CD4-positive, alpha-beta T cell (primary cell): ENCODE data around the gene CKAP2L. TPM values are rescaled to one million over a fixed set of nuclear protein-coding genes. Genes with fewer than 3 reads are reported as not detected.

ENCODE experiments used
- ATAC-seq: fragments of 200-7000 bp; cut with Tn5 transposase; one replicate; pipeline ENCODE4 v1.10.0; 2022; ENCODE audit warnings: mild to moderate bottlenecking; ENCODE audit not compliant: poor library complexity
- CTCF ChIA-PET: fragments of 350-600 bp; sonication (Branson Sonifier 250); formaldehyde crosslinking; loops from one replicate; lab custom pipeline; 2021; ENCODE audit warnings: antibody characterized with exemption, inconsistent platforms; lab: Charles Lee
- POLR2A ChIA-PET: fragments of 350-600 bp; sonication (Branson Sonifier 250); formaldehyde crosslinking; loops from one replicate; lab custom pipeline; 2021; ENCODE audit warnings: antibody characterized with exemption, inconsistent platforms; lab: Charles Lee
- DNase-seq, 14 experiments: peaks; one replicate each; pipeline ENCODE4 v3.0.0-alpha.2; 2013 to 2020; ENCODE audit warnings: mixed read lengths in 2 of 14
- H3K27ac ChIP-seq, 2 donors: one replicate each; pipeline versions ENCODE4 v1.5.1 to v1.7.0; 2013; ENCODE audit warnings: low read length in 2 of 2, low read depth in 1 of 2, mild to moderate bottlenecking in 1 of 2
- H3K27me3 ChIP-seq, 2 experiments: 1 replicate in 1 of 2; 2 replicates in 1 of 2; pipeline versions ENCODE4 v1.6.1 to v1.7.0; 2013; ENCODE audit warnings: low read length in 2 of 2, control low read depth in 1 of 2, mild to moderate bottlenecking in 1 of 2, moderate library complexity in 1 of 2; ENCODE audit not compliant: insufficient read depth in 2 of 2, control insufficient read depth in 1 of 2
- H3K36me3 ChIP-seq: one replicate; pipeline ENCODE4 v1.6.1; 2013; ENCODE audit warnings: low read length, control low read depth; ENCODE audit not compliant: insufficient read depth
- H3K4me1 ChIP-seq: one replicate; pipeline ENCODE4 v1.6.1; 2013; ENCODE audit warnings: low read length, control low read depth; ENCODE audit not compliant: insufficient read depth
- H3K4me3 ChIP-seq: one replicate; pipeline ENCODE4 v1.5.1; 2013; ENCODE audit warnings: mild to moderate bottlenecking, low read length, moderate library complexity
- H3K9me3 ChIP-seq, 2 experiments: 1 replicate in 1 of 2; 2 replicates in 1 of 2; pipeline versions ENCODE4 v1.6.1 to v1.7.0; 2013; ENCODE audit warnings: low read length in 2 of 2, mild to moderate bottlenecking in 2 of 2, control low read depth in 1 of 2, moderate library complexity in 1 of 2; ENCODE audit not compliant: control insufficient read depth in 1 of 2, insufficient read depth in 1 of 2
- H3K27ac Mint-ChIP-seq: one replicate; pipeline ENCODE4 v1.8.0; 2020; ENCODE audit warnings: mixed read lengths
- H3K27me3 Mint-ChIP-seq: one replicate; pipeline ENCODE4 v1.8.0; 2021; ENCODE audit warnings: mixed read lengths
- H3K36me3 Mint-ChIP-seq: one replicate; pipeline ENCODE4 v1.8.0; 2021; ENCODE audit warnings: low read depth, mixed read lengths
- H3K4me1 Mint-ChIP-seq: one replicate; pipeline ENCODE4 v1.8.0; 2021; ENCODE audit warnings: low read depth, mixed read lengths
- H3K4me3 Mint-ChIP-seq: one replicate; pipeline ENCODE4 v1.8.0; 2020; ENCODE audit warnings: mild to moderate bottlenecking, mixed read lengths
- H3K9me3 Mint-ChIP-seq: one replicate; pipeline ENCODE4 v1.8.0; 2020; ENCODE audit warnings: mixed read lengths
- intact Hi-C, 2 experiments: fragments of 100-400 bp; cut with DNase I in 1 of 2; cut with micrococcal nuclease in 1 of 2; formaldehyde crosslinking; loops; one replicate each; pipeline versions ENCODE4 v1.15.1 to v1.9.0; 2023 to 2025; cut with DNase I, micrococcal nuclease
- total RNA-seq, 174 experiments: library from RNA in 2 of 174; stranded (reverse) in 2 of 174; gene quantifications; one replicate each; pipeline ENCODE4 v1.2.3 and lab custom pipeline; 2021 to 2026
- TF ChIP-seq, protein P1 (sequence below): fragments of 200-600 bp; IDR thresholded peaks from one replicate; pipeline ENCODE4 v1.8.0; 2022; ENCODE audit warnings: antibody characterized with exemption, mild to moderate bottlenecking

CKAP2L gene
- total RNA-seq, 2 experiments from 2014 or later = 0.08 to 0.50 TPM

DNA sequence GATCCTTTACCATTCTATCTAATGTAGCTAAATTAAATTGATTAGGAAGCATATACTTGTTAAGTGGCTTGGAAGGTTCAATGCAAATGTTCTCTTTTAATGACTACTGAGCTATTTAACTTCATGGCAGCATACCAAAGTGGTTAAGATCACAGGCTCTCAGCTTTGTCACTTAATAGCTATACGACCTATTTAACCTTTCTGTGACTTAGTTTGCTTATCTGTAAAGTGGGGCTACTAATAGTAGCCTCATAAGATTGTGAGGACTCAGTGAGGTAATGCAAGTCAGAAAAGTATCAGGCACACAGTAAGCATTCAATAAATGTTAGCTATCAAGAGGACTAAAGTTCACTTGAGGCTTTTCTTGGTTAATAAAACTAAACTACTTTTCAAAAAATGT is 4.3 kb downstream of the CKAP2L start:
- Mint-ChIP-seq H3K27me3 (no peaks in the 10 kb centered on the region), H3K9me3 (no peaks in the 10 kb centered on the region), H3K4me1 (peaks cover 17% of the 10 kb centered on the region), H3K36me3 (no peaks in the 10 kb centered on the region), H3K4me3 (no peak overlapping the region), H3K27ac (no peak overlapping the region)
- DNase-seq (no peak), ATAC-seq (no peak)
- no peaks in the 10 kb centered on the region for H3K9me3 ChIP-seq
- no peak overlapping the region for H3K4me3 ChIP-seq
- no peaks in the 10 kb centered on the region for H3K36me3 ChIP-seq
- H3K27me3 ChIP-seq = no peaks in the 10 kb centered on the region
- intact Hi-C loops = loop anchor here in 1 of 2 experiments (10.0 kb wide), 2 partner anchors 705 to 875 kb away; partner anchors contain the start of genes ANAPC1 and TMEM87B
- H3K27ac ChIP-seq = no peak overlapping the region
- peaks cover 16% of the 10 kb centered on the region for H3K4me1 ChIP-seq
- TF ChIP-seq, protein P1, sequence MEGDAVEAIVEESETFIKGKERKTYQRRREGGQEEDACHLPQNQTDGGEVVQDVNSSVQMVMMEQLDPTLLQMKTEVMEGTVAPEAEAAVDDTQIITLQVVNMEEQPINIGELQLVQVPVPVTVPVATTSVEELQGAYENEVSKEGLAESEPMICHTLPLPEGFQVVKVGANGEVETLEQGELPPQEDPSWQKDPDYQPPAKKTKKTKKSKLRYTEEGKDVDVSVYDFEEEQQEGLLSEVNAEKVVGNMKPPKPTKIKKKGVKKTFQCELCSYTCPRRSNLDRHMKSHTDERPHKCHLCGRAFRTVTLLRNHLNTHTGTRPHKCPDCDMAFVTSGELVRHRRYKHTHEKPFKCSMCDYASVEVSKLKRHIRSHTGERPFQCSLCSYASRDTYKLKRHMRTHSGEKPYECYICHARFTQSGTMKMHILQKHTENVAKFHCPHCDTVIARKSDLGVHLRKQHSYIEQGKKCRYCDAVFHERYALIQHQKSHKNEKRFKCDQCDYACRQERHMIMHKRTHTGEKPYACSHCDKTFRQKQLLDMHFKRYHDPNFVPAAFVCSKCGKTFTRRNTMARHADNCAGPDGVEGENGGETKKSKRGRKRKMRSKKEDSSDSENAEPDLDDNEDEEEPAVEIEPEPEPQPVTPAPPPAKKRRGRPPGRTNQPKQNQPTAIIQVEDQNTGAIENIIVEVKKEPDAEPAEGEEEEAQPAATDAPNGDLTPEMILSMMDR = no peak
- ChIA-PET CTCF (interaction anchor here (2.9 kb wide), 1 partner anchor 10 kb away, joined by 10 read pairs; no protein-coding TSS in a partner anchor), POLR2A (no interaction called here)

DNA sequence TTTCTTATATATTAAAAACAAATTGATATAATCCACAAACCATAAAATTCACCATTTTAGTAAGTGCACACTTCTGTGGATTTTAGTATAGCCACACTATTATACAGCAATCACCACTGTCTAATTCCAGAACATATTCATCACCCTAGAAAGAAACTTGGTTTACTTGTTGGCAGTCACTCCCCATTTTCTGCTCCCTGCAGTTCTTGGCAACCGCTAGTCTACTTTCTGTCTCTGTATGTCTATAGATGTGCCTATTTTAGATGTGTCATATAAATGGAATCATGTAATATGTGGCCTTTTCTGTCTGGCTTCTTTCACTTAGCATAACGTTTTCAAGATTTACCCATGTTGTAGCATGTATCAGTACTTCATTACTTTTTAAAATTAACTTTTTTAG is 5.7 kb downstream of the CKAP2L start:
- H3K9me3 Mint-ChIP-seq = no peaks in the 10 kb centered on the region
- no peak for ATAC-seq
- no peak overlapping the region for H3K27ac ChIP-seq
- H3K27me3 ChIP-seq = no peaks in the 10 kb centered on the region
- peaks cover 6% of the 10 kb centered on the region for H3K4me1 Mint-ChIP-seq
- no peaks in the 10 kb centered on the region for H3K36me3 ChIP-seq
- H3K4me1 ChIP-seq = peaks cover 4% of the 10 kb centered on the region
- no peak overlapping the region for H3K4me3 Mint-ChIP-seq
- no peak for DNase-seq
- H3K27me3 Mint-ChIP-seq = no peaks in the 10 kb centered on the region
- ChIA-PET CTCF (interaction anchor here (2.9 kb wide), 1 partner anchor 9 kb away, joined by 10 read pairs; no protein-coding TSS in a partner anchor), POLR2A (no interaction called here)
- intact Hi-C loops = no loop called here
- no peak overlapping the region for H3K27ac Mint-ChIP-seq
- no peak overlapping the region for H3K4me3 ChIP-seq
- H3K9me3 ChIP-seq = no peaks in the 10 kb centered on the region
- TF ChIP-seq, protein P1 = no peak
- no peaks in the 10 kb centered on the region for H3K36me3 Mint-ChIP-seq

DNA sequence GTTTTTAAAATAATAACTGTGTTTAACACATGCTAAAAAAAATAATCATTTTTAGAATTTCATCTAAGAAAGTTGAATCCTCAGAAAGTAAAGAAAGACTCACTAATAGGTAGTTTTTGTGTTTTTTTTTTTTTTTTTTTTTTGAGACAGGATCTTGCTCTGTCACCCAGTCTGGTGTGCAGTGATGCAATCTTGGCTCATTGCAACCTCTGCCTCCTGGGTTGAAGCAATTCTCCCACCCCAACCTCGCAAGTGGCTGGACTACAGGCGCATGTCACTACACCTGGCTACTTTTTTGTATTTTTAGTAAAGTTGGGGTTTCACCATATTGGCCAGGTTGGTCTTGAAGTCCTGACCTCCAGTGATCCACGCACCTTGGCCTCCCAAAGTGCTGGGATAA is 7.1 kb downstream of the CKAP2L start:
- Mint-ChIP-seq H3K9me3 (no peaks in the 10 kb centered on the region), H3K36me3 (no peaks in the 10 kb centered on the region), H3K4me1 (no peaks in the 10 kb centered on the region), H3K4me3 (no peak overlapping the region), H3K27ac (no peak overlapping the region), H3K27me3 (no peaks in the 10 kb centered on the region)
- ATAC-seq (no peak), DNase-seq (peak in 3 of 14 experiments; percentile 14 to 46 (median 33))
- H3K4me1 ChIP-seq = peaks cover 2% of the 10 kb centered on the region
- no peak overlapping the region for H3K27ac ChIP-seq
- no peaks in the 10 kb centered on the region for H3K9me3 ChIP-seq
- intact Hi-C loops = no loop called here
- POLR2A ChIA-PET = no interaction called here
- CTCF ChIA-PET = no interaction called here
- no peaks in the 10 kb centered on the region for H3K27me3 ChIP-seq
- no peaks in the 10 kb centered on the region for H3K36me3 ChIP-seq
- TF ChIP-seq, protein P1 = no peak
- no peak overlapping the region for H3K4me3 ChIP-seq
